AG08395 (cell line): ENCODE results near the gene RAD23A.
"Not testable (repeated sequence)": the region's sequence is repeated elsewhere in the genome, so short reads cannot be mapped to it uniquely, and the experiment has no call there.

Experiments
- DNase-seq: peaks from one replicate; pipeline ENCODE4 v3.0.0; 2012; ENCODE audit warnings: mixed read lengths, low spot score

The RAD23A gene

DNA sequence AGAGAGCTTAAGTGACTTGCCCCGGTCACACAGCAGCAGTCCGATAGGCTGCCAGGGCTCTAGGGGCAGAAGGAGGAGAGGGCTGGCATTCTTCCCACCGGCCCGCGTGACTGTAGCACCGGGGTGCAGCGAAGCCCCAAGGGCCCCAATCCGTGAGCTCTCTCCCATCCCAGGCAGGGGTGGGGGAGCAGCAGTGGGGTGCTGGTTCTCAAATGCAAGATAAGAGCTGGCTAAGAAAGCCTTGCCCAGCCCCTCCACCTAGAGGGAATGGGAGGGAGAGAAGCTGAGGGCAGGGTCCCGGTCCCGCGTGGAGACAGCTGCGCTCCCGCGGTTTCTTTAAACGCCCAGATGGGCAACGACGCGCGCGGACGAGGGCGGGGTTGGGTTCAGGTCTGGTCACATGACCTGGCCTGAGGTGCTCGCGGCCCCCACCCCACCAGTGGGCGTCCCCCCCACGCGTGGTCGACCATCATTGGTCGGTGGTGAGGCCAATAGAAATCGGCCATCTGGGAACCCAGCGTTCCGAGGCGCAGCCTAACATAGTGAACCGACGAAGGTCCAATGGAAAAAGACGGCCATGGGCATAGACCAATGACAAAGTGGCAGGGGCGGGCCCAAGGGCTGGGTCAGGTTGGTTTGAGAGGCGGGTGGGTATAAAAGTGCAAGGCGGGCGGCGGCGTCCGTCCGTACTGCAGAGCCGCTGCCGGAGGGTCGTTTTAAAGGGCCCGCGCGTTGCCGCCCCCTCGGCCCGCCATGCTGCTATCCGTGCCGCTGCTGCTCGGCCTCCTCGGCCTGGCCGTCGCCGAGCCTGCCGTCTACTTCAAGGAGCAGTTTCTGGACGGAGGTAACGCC is 7.5 kb upstream of the RAD23A start, which contains the start of gene CALR:
Gene CALR (plus strand): TSS at position 683 of the 852 bp plus-strand sequence. CDS start 71 bp downstream, at position 754.
- peak; percentile 99 for DNase-seq

DNA sequence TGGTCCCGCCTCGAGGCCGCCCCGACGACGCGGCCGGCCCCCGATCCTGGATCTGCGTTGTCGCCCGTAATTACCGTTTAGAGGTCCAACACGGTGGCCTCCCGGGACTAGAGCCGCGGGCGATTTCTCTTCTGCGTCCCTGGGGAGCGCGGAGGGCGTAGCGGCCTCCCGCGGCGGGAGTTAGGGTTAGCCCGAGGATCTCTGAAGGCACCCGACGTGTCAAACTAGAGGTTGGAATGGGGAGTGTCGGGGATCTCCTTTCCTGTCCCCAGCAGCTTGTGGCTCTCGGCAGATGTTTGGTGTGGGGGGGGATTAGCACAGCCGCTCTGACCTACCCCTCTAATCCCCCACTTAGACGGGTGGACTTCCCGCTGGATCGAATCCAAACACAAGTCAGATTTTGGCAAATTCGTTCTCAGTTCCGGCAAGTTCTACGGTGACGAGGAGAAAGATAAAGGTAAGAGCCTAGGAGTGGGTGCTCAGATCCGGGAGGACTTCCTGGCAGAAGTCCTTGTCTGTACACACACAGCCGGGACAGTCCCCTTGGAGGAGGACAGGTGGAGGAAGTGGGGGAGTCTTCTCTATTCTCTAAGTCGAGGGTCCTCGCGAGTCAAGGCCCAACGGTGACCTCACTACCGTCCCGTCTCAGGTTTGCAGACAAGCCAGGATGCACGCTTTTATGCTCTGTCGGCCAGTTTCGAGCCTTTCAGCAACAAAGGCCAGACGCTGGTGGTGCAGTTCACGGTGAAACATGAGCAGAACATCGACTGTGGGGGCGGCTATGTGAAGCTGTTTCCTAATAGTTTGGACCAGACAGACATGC is 6.7 kb upstream of the RAD23A start:
- peak; percentile 17 for DNase-seq

DNA sequence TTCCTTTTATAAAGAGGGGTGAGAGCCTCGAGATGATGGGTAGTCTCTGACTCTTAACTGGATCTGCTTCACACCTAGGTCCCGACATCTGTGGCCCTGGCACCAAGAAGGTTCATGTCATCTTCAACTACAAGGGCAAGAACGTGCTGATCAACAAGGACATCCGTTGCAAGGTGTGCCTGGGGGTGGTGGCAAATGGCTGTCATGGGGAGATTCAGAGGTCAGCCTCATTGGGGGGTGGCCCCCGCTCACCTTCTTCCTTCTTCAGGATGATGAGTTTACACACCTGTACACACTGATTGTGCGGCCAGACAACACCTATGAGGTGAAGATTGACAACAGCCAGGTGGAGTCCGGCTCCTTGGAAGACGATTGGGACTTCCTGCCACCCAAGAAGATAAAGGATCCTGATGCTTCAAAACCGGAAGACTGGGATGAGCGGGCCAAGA is 5.7 kb upstream of the RAD23A start:
- no peak for DNase-seq

DNA sequence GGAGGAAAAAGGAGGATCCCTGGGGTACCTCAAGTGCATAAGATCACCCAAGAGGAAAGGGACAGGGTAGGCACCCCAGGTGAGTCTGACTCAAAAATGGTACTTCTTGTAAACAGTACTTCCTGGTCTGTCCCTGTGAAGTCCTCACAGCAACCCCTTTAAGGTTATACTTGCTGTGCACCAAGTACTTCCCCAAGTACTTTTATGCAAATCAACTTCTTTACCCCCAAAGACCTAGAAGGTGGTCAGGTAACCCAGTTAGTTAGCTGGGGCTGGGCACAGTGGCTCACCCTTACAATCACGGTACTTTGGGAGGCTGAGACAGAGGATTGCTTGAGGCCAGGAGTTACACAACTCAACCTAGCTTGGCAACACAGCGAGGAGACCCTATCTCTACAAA is 4.8 kb upstream of the RAD23A start:
- no peak for DNase-seq

DNA sequence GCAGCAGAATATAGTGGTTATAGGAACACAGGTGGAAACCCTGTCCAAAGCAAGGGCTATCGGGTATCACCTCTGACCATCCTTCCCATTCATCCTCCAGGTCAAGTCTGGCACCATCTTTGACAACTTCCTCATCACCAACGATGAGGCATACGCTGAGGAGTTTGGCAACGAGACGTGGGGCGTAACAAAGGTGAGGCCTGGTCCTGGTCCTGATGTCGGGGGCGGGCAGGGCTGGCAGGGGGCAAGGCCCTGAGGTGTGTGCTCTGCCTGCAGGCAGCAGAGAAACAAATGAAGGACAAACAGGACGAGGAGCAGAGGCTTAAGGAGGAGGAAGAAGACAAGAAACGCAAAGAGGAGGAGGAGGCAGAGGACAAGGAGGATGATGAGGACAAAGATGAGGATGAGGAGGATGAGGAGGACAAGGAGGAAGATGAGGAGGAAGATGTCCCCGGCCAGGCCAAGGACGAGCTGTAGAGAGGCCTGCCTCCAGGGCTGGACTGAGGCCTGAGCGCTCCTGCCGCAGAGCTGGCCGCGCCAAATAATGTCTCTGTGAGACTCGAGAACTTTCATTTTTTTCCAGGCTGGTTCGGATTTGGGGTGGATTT is 2.1 kb upstream of the RAD23A start:
- no peak for DNase-seq

DNA sequence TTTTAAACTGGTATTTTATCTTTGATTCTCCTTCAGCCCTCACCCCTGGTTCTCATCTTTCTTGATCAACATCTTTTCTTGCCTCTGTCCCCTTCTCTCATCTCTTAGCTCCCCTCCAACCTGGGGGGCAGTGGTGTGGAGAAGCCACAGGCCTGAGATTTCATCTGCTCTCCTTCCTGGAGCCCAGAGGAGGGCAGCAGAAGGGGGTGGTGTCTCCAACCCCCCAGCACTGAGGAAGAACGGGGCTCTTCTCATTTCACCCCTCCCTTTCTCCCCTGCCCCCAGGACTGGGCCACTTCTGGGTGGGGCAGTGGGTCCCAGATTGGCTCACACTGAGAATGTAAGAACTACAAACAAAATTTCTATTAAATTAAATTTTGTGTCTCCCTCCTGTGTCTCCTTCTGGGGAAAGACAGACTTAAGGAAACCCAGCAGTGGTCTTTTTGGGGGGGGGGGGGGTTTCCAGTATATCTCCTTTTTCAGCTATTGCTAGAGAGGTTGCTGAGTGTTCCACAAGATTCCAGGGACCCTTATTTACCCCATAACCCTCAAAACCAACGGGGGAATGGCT is 1.5 kb upstream of the RAD23A start:
- no peak for DNase-seq

DNA sequence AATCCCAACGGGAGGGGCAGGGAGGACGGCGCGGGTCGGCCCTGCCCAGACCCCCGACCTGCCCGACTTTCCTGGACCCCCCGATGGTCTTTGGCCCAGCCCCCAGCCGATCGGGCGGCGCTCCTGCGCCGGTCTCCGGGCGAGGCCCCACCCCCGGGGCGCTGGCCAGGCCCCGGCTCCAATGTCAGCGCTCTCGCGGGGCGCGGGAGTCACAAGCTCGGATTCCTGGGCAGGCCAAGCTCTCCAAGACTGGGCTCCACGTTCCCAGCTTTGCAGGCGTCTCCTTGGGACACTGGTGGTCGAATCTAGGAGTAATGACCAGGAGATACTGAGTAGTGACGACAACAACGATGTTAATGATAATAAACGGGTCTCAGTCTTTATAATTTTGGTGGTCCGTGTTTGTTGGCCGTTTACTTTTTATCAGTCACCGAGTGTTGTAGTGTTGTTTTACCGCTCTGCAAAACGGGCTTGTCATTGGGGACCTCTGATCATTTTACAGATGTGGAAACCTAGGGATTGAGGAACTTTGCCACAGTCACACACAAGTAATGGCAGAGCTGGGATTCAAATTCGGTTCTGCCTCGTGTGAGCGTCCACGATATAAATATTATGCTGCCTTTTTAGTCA is 545 bp downstream of the RAD23A start:
- DNase-seq, result peak; percentile 81

DNA sequence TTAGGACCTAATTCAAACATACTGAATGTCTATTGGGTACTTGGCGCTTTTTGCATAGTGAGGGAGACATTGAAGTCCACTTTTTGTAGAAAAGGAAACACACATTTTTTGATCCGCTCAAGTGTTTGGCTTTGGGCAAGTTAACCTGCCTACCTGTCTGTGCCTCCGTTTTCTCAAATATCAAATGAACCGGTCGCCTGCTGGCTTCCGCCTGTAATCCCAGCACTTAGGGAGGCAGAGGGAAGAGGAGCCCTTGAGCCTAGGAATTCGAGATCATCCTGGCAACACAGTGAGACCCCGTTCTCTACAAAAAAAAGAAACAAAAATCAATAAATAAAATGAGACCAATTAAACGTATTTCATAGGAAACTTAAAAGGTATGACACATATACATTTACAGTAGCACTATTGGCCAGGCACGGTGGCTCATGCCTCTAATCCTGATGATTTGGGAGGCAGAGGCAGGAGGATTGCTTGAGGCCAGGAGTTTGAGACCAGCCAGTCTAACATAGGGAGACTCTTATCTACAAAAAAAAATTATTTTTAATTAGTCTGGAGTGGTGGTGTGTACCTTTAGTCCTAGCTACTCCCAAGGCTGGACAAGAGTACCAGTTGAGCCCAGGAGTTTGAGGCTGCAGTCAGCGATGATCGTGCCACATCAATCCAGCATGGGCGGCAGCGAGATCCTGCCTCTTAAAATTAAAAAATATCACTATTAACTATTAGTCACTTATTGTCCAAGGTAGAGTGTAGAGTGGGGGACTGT is 1.3 kb downstream of the RAD23A start:
- DNase-seq, result no peak

DNA sequence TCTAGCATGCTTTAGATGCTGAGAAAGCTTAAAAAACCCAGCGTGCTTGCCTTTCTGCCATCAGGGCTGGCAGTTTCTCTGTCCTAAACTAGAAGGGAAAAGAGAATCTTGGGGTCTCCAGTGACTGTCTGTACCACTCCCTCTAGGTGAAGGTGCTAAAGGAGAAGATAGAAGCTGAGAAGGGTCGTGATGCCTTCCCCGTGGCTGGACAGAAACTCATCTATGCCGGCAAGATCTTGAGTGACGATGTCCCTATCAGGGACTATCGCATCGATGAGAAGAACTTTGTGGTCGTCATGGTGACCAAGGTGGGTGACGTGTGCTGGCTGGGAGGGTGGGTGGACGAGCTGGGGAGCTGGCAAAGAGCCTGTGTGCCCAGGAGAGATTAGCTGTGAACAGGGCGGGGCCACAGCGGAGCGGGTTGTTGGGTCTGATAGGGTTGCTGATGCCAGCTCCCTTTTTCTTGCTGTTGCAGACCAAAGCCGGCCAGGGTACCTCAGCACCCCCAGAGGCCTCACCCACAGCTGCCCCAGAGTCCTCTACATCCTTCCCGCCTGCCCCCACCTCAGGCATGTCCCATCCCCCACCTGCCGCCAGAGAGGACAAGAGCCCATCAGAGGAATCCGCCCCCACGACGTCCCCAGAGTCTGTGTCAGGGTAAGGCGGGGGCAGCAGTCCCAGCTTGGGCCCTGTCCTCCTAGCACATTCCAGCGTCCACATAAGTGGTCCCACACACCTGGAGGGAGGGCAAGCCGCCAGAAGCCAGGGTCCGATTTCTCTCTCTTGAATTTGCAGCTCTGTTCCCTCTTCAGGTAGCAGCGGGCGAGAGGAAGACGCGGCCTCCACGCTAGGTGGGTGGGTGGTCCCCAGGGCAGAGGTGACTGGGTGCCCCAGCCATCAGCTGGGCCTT is 2.3 kb downstream of the RAD23A start:
- no peak for DNase-seq

DNA sequence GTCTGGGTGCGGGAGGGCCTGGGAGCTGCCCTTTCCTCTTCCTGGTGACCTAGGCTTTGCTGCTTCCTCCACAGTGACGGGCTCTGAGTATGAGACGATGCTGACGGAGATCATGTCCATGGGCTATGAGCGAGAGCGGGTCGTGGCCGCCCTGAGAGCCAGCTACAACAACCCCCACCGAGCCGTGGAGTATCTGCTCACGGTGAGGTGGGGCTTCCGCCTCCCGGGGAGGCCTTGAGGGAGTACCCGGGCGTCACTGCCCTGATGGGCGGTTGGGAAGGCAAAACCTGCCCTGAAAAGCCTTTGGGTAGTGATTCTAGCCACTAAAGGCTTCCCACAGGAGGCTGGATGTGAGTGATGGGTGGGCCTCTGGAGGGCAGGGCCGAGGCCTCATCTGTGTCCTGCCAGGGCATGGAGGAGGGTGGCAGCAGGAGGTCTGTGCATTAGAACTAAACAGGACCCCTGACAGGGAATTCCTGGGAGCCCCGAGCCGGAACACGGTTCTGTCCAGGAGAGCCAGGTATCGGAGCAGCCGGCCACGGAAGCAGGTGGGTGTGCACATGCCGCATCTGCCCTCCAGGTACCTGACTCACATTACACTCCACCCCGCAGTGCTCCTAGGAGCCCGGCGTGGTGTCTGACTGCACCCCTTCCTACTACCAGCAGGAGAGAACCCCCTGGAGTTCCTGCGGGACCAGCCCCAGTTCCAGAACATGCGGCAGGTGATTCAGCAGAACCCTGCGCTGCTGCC is 3.1 kb downstream of the RAD23A start:
- DNase-seq, result no peak

DNA sequence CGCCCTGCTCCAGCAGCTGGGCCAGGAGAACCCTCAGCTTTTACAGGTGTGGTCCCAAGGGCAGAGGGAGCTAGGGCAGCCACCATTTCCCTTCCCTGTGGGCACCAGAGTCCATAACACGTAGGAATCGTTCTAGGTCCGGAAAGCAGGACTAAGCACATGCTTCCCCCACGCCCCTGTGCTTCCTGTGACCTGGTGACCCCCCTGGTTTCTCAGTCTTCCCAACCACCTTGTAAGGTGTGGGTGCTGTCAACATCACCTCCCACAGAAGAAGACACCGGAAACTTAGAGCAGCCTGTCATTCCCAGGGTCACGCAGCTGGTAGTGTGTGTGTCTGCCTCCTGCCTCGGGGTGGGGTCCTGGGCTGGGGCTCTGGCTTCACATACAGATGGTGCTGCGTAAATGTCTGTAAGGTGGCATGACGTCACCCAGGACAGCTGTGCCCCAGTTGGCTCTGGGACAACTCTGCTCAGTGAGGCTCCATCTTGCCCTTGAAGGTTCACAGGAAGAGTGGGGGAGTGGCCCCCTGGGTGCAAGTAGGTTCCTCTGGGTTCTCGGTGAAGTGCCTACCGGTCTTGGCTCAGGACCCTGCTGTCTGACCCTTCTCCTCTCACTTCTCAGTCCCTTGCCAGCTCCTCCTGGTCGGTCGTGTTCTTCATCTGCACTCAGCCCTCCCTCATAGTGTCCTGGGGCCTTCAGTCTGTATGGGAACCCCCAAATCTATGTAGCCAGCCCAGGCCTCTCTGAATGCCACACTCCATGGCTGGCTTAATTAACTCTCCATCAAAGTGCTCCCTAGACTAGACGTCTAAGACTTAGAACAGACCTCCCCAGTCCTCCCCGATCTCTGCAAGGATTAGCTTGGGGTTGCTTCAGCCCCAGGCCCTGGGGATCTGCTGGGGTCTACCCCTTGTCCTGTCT is 4.0 kb downstream of the RAD23A start:
- DNase-seq, result no peak

DNA sequence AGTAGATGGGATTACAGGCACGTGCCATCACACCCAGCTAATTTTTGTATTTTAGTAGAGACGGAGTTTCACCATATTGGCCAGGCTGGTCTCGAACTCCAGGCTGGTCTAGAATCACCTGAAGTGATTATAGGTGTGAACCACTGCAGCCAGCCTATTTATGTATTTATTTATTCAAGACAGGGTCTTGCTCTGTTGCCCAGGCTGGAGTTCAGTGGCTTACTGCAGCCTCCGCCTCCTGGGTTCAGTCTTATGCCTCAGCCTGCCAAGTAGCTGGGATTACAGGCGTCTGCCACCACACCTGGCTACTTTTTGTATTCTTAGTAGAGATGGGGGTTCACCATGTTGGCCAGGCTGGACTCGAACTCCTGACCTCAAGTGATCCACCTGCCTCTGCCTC is 6.4 kb downstream of the RAD23A start:
- not testable (repeated sequence) for DNase-seq

DNA sequence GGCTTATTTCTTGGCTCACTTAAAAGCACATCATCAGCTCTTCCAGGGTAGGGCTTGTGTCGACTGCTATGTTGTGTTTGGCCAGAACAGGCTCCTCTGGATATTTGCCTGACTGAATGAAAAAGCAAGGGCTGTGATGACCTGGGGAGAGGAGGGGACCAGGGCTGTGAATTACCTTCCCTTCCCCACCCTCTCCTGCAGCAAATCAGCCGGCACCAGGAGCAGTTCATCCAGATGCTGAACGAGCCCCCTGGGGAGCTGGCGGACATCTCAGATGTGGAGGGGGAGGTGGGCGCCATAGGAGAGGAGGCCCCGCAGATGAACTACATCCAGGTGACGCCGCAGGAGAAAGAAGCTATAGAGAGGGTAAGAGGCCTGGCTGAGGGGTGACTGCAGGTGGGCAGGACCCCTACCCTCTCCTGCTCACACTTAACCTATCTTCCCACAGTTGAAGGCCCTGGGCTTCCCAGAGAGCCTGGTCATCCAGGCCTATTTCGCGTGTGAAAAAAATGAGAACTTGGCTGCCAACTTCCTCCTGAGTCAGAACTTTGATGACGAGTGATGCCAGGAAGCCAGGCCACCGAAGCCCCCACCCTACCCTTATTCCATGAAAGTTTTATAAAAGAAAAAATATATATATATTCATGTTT is 7.0 kb downstream of the RAD23A start:
- DNase-seq, result peak; percentile 80

DNA sequence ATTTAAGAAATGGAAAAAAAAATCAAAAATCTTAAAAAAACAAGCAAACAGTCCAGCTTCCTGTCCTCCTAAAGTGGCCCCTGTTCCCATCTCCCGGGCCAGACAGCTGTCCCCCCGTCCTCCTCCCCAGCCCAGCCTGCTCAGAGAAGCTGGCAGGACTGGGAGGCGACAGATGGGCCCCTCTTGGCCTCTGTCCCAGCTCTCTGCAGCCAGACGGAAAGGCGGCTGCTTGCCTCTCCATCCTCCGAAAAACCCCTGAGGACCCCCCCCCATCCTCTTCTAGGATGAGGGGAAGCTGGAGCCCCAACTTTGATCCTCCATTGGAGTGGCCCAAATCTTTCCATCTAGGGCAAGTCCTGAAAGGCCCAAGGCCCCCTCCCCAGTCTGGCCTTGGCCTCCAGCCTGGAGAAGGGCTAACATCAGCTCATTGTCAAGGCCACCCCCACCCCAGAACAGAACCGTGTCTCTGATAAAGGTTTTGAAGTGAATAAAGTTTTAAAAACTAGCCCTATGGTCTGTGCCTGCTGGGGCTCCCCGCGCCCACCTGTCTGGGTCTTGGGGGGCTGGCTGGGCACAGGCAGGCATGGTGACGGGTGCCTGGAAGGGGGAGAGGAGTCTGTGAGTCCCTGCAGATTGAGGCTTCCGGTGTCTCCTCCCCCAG is 7.6 kb downstream of the RAD23A start:
- peak; percentile 21 for DNase-seq

DNA sequence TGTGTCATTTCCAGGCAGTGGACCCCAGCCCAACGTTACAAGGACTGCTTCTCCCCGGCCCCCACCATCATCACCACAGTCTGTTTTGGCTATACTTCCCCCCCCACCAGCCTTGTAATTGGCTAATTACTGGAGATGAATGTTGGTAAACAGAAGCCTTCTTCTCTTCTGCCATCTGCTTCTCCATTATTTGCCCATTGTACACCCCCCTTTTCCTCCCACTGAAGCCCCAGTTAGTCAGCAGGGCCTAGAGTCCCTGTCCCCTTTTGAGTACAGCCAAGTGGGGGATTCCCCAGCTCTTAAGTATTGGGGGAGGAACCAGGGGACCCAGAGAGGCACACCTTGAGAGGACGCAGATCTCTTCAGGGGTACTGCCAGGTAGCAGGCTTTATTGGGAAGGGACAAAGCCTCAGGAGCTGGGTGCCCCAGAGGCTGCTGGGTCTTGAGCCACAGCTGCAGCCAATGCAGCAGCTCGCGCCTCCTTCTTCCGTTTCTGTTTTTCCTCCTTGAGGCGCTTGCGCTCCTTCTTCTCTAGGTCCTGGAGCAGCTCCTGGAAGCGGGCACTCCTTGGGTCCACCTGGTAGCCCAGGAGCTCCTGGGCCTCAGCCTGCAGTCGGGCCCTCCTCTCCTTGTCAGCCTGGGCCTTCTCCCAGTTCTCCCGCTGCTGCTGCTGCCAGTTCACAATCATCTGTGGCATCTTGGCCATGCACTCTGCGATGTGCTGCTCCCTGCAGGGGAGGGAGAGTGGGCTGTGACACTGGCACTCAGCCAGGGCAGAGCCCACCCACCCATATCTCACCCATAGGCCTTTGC is 8.3 kb downstream of the RAD23A start:
- DNase-seq, result no peak

DNA sequence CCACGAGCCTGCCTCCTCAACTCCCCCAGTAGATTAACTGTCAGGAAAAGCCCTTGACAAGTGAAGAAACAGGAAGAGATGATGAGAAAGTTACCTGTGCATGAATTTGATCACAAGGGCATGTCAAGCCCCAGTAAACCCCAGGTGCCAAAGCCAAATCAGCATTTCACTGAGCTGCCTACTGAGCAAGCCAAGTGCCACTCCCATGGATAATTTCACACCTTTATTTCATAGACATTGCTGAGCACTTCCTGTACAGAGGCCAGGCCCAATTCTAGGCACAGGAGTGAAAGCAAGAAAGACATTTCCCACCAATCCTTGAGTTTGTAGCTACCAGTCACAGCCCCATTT is 8.9 kb downstream of the RAD23A start:
- DNase-seq, result no peak
